GM18499 (cell line): ENCODE results near the gene DHDH.

ENCODE experiments used
- ATAC-seq: cut with Tn5 transposase; IDR thresholded peaks from one replicate; pipeline ENCODE4 v1.9.1; 2021; ENCODE audit warnings: moderate number of reproducible peaks; ENCODE audit not compliant: insufficient read depth, unreplicated experiment

The DHDH gene

GRCh38 chr19:48946463-48947257 lies 13.2 kb downstream of the DHDH start:
- ATAC-seq, result no peak

DNA sequence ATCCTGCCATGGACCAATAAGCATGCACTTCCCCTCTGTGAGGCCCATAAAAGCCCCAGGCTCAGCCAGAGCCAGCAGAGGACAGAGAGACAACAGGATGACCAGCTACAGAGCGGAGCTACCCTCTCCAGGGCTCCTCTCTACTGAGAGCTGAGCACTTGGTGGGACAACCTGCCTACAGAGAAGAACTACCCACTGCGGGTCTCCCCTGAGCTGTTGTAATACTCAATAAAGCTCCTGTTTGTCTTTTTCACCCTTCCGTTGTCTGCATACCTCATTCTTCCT lies 13.7 kb downstream of the DHDH start:
- ATAC-seq, result no peak

GRCh38 chr19:48950159-48950558 lies 16.7 kb downstream of the DHDH start:
- ATAC-seq, result no peak

DNA sequence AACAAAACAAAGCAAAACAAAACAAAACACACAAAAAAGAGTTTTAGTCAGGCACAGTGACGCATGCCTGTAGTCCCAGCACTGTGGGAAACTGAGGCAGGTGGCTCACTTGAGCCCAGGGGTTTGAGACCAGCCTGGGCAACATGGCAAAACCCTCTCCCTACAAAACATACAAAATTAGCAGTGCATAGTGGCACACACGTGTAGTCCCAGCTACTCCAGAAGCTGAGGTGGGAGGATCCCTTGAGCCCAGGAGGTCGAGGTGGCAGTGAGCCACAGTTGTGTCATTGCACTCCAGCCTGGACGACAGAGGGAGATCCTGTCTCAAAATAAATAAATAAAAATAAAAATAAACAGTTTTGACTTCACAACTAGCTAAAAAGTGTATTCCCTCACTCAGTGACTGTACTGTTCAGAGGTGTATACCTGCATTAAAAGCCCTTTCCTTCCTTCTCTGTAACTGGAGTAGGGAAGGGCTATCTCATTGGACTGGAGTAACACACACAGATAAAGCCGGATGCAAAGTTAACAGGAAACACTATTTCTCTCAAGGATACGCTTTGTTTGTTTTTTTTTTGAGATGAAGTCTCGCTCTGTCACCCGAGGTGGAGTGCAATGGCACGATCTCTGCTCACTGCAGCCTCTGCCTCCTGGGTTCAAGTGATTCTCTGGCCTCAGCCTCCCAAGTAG lies 17.5 kb downstream of the DHDH start:
- no peak for ATAC-seq

DNA sequence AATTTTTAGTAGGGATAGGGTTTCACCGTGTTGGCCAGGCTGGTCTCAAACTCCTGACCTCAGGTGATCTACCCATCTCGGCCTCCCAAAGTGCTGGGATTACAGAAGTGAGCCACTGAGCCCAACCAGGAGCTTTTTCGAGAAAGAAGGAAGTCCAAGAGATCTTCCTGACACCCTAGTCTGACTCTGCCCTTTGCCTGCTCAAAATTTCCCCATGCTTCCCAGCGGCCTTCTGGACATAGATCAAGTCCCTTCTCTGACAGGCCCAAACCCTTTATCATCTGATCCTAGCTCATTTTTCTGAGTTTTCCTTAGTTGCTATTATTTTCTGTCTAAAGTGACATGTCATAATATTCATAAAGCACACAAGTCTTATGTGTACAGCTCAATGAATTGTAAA lies 19.6 kb downstream of the DHDH start:
- ATAC-seq, result no peak

- ATAC-seq, result no peak
Observed at GRCh38 chr19:48953990-48954594, 20.6 kb downstream of the DHDH start.

- ATAC-seq, result no peak
Observed at GRCh38 chr19:48954595-48955307, 21.3 kb downstream of the DHDH start, which contains the start of gene BAX. BAX (plus strand) TSS chr19:48954875; CDS start chr19:48954929, 54 bp downstream.

DNA sequence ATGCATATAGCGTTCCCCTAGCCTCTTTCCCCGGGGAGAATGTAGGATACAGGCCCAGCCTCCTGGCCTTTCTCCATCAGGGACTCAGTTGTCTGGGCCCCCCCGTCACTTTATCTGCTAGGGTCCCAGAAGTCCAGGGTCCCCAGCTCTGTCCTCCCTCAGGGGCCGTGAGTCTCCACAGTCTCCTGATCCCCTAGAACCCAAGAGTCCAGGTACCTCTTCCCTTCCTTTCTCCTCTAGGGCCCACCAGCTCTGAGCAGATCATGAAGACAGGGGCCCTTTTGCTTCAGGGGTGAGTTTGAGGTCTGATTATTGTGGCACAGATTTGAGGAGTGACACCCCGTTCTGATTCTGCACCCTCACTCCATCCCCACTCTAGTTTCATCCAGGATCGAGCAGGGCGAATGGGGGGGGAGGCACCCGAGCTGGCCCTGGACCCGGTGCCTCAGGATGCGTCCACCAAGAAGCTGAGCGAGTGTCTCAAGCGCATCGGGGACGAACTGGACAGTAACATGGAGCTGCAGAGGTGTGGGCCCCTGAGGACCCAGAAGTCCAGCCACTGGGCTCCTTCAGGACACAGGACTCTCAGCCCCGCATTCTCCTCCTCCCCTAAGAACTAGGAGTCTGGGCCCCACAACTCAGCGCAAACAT lies 21.9 kb downstream of the DHDH start:
- ATAC-seq, result no peak

DNA sequence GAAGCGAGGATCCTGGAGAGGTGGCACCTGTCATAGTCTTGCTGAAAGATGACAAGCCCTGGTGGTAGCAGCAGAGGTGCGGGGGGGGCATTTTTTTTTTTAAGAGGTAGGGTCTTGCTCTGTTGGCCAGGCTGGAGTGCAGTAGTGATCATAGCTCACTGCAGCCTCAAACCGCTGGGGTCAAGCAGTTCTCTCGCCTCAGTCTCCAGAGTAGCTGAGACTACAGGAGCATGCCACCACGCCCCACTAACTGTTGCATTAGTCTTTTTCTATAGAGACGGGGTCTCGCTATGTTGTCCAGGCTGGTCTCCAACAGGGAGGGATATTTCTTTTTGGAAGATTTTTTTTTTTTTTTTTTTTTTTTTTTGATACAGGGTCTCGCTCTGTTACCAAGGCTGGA lies 24.5 kb downstream of the DHDH start:
- no peak for ATAC-seq

- ATAC-seq, result no peak
Observed at GRCh38 chr19:48959341-48960239, 26.1 kb downstream of the DHDH start.

- no peak for ATAC-seq
Observed at GRCh38 chr19:48961051-48961649, 27.7 kb downstream of the DHDH start.

- no peak for ATAC-seq
Observed at GRCh38 chr19:48961673-48962028, 28.2 kb downstream of the DHDH start.

- ATAC-seq, result no peak
Observed at GRCh38 chr19:48962029-48962848, 28.7 kb downstream of the DHDH start.

GRCh38 chr19:48962849-48963165 lies 29.3 kb downstream of the DHDH start:
- no peak for ATAC-seq

DNA sequence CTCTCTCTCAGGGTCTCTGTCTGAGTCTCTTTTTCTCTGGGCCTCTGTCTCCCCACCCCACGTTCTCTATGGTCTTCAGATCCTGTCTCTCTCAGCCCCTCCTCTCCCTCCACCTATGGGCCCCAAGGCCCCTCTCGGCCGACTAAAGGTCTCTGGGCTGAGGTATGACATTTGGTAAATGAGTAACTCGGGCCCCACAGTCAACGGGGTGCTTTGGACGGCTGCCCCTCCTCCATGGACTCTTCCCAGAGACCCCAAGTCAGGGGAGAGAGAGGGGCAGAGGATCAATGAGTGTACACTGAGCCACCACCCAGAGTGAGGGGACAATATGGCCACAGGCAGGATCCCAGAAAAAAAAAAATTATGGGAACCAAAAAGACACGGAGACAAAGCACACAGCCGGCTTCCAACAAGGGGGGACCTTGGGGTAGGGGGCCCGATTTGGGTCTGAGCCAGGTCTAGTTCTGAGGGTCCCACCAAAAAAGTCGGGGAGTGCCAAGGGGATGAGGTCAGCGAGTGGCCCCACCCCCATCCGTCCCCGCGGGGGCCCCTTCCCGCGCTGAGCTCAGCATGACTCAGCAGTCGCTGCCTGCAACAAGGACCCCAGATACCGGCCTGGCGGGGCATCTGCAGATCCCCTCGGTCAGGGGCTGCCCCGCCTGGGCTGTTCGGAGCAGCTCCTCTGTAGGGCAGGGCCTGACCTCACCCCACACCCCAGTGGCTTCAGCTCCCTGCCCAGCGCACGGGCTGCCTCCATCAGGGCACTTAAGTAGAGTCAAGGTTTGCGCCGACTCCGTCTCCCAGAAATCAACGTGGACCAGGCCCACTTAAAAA lies 30.1 kb downstream of the DHDH start:
- ATAC-seq, result no peak

DNA sequence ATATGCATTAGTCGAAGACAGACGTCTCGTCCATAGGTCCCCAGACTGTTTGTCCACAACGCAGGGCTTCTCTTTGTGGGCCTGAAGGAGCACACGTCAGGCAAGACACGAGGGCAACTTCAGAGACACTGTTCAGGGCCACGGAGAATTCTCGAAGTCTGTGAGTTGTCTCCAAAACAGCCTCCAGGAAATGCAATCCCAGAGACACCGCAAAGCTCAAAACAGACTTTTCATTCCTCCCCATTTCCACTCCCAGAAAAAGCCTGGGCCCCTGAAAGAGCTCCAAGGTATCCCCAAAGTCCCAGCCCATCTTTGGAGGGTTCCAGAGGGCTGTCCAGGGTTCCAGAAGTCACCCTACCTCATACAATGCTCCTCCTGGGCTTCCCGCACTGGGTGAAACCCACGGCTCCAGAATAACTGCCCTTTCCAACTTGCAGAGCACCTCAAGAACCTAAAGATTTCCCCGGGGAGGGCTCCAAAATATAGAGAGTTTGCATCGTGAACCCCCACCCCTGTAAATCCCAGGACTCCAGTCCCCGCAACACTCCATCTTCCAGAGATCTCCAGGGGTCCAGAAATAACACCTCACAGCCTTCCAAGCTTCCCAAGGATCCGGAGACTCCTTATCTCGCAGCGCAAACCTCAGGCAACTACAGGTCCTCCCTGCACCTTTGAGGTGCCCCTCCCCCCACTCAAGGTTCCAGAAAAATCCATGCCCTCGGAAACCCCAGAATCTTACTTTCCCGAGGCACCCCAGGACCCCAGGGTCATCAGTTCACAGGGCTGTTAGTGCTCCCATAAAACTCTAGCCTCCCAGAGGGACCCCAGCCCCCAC lies 30.9 kb downstream of the DHDH start:
- no peak for ATAC-seq
